CD4-positive, alpha-beta T cell treated with Interleukin-1 beta for 1 hour (primary cell): ENCODE data around the gene RAPGEF6.
A peak's percentile ranks its signal among the peaks of the same experiment; 100 is the strongest.
"Not testable (repeated sequence)": the region's sequence is repeated elsewhere in the genome, so short reads cannot be mapped to it uniquely, and the experiment has no call there.

Experiments used
- DNase-seq, 2 donors: peaks; one replicate each; pipeline ENCODE4 v3.0.0-alpha.2; 2020 to 2022

RAPGEF6 gene

GRCh38 chr5:131417240-131417869 lies 217.7 kb downstream of the RAPGEF6 start:
- DNase-seq: peak; percentile 76 to 82

- no peak for DNase-seq
Observed at GRCh38 chr5:131416729-131417128, 218.3 kb downstream of the RAPGEF6 start.

- DNase-seq: peak; percentile 4 to 47
Observed at GRCh38 chr5:131413605-131414559, 221.1 kb downstream of the RAPGEF6 start.

GRCh38 chr5:131406975-131407638 lies 227.9 kb downstream of the RAPGEF6 start:
- DNase-seq: no peak

GRCh38 chr5:131406076-131406475 lies 229.0 kb downstream of the RAPGEF6 start:
- no peak for DNase-seq

GRCh38 chr5:131405674-131406073 lies 229.4 kb downstream of the RAPGEF6 start:
- no peak for DNase-seq

- no peak for DNase-seq
Observed at GRCh38 chr5:131400585-131400984, 234.4 kb downstream of the RAPGEF6 start.

GRCh38 chr5:131399007-131399406 lies 236.0 kb downstream of the RAPGEF6 start:
- not testable (repeated sequence) for DNase-seq

- no peak for DNase-seq
Observed at GRCh38 chr5:131396630-131397273, 238.3 kb downstream of the RAPGEF6 start.

- no peak for DNase-seq
Observed at GRCh38 chr5:131396015-131396414, 239.0 kb downstream of the RAPGEF6 start.

GRCh38 chr5:131394128-131394527 lies 240.9 kb downstream of the RAPGEF6 start:
- peak; percentile 60 to 86 for DNase-seq

GRCh38 chr5:131393498-131393968 lies 241.5 kb downstream of the RAPGEF6 start:
- DNase-seq: no peak

- no peak for DNase-seq
Observed at GRCh38 chr5:131392466-131393095, 242.4 kb downstream of the RAPGEF6 start.

- DNase-seq: no peak
Observed at GRCh38 chr5:131389869-131390265, 245.2 kb downstream of the RAPGEF6 start.

GRCh38 chr5:131389096-131389868 lies 245.7 kb downstream of the RAPGEF6 start:
- DNase-seq: no peak

- DNase-seq: no peak
Observed at GRCh38 chr5:131387255-131387654, 247.8 kb downstream of the RAPGEF6 start.

GRCh38 chr5:131386779-131387178 lies 248.2 kb downstream of the RAPGEF6 start:
- DNase-seq: no peak

GRCh38 chr5:131386124-131386523 lies 248.9 kb downstream of the RAPGEF6 start:
- DNase-seq: no peak

- no peak for DNase-seq
Observed at GRCh38 chr5:131384616-131385214, 250.3 kb downstream of the RAPGEF6 start.

GRCh38 chr5:131384173-131384572 lies 250.9 kb downstream of the RAPGEF6 start:
- no peak for DNase-seq
